ENCODE measurements around the gene HDAC7. TPM values are rescaled to one million over a fixed set of nuclear protein-coding genes. Genes with fewer than 3 reads are reported as not detected.

Gene HDAC7
- total RNA-seq, 4 donors from 2014 or later: 58.3 to 105 (median 82.5) TPM

DNA sequence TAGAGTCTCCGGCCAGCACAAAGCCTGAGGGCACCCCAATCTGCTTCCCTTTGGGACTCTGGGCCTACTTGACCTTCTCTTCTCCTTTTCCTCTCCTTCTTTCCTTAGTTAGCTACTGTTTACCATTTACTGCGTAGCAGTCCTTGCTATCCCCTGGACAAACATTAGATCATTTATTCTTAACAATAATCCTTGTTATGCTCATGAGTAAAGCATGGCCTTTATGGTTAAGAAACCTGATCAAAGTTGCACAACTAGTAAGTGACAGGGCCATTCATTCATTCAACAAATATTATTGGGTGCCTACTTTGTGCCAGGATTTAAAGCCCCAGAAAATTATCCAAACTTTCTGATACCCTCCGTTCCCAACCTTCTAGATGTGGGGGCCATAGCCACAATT, 3.2 kb upstream of the HDAC7 start:
- DNase-seq (ENCODE audit: extremely low spot score): no peak
- H3K9me3 ChIP-seq: no peaks in the 10 kb centered on the region
- WGBS: 88% methylated on average over 3 of the region's 3 CpGs
- no peaks in the 10 kb centered on the region for H3K27me3 ChIP-seq
- H3K27ac ChIP-seq (replicated peaks in 1 of 4): peak overlapping the region; percentile 92 to 99 (median 98)
- no peak overlapping the region for H3K4me3 ChIP-seq
- peaks cover 81 to 89% (median 84%) of the 10 kb centered on the region in 4 donors for H3K4me1 ChIP-seq
- TF ChIP-seq POLR2AphosphoS5 (IDR thresholded peaks at IDR 0.05) (peak in 1 of 2 donors; percentile 0), EP300 (IDR thresholded peaks at IDR 0.05) (no peak)
- intact Hi-C loops (cut with DNase I): no loop called here
- H3K36me3 ChIP-seq: peaks cover 0 to 5% (median 0%) of the 10 kb centered on the region in 4 donors

DNA sequence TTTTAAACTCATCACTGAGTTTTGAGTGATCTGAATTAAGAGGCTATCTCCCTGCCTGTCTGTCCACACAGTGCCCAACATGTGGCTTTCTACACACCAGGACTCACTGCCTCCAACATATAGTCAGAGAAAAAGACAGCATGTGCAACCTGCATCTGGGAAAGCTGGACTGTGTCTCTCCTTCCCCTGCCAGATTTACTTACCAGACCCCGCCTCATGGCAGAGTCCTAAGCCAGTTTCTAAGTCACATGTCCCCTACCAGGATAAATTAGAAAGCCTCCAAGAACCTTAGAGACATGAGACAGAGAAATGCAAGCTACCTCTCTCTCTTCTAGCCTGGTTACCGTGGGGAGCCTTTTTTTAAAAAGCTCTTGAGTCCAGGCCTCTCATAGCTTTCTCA, 2.7 kb upstream of the HDAC7 start:
- no peak for DNase-seq (ENCODE audit: extremely low spot score)
- H3K36me3 ChIP-seq: peaks cover 0 to 9% (median 0%) of the 10 kb centered on the region in 4 donors
- no peaks in the 10 kb centered on the region for H3K9me3 ChIP-seq
- WGBS: 45% methylated on average over 2 of the region's 2 CpGs
- H3K27me3 ChIP-seq: no peaks in the 10 kb centered on the region
- TF ChIP-seq CTCF (IDR thresholded peaks at IDR 0.05) (no peak), POLR2A (IDR thresholded peaks at IDR 0.05; ENCODE audit: low read depth) (no peak), EP300 (IDR thresholded peaks at IDR 0.05) (no peak), POLR2AphosphoS5 (IDR thresholded peaks at IDR 0.05) (peak in 1 of 2 donors; percentile 12)
- peak overlapping the region; percentile 92 to 99 (median 98) for H3K27ac ChIP-seq (replicated peaks in 1 of 4)
- intact Hi-C loops (cut with DNase I): no loop called here
- no peak overlapping the region for H3K4me3 ChIP-seq
- peaks cover 81 to 89% (median 84%) of the 10 kb centered on the region in 4 donors for H3K4me1 ChIP-seq

GRCh38 chr12:47821346-47821706, 1.6 kb upstream of the HDAC7 start:
- peak overlapping the region; percentile 92 to 99 (median 98) for H3K27ac ChIP-seq (replicated peaks in 1 of 4)
- peak overlapping the region; percentile 67 to 86 (median 78) for H3K4me3 ChIP-seq
- H3K36me3 ChIP-seq: peaks cover 0 to 11% (median 0%) of the 10 kb centered on the region in 4 donors
- TF ChIP-seq CTCF (IDR thresholded peaks at IDR 0.05) (no peak), POLR2AphosphoS5 (IDR thresholded peaks at IDR 0.05) (no peak), POLR2A (IDR thresholded peaks at IDR 0.05; ENCODE audit: low read depth) (no peak), EP300 (IDR thresholded peaks at IDR 0.05) (no peak)
- H3K27me3 ChIP-seq: no peaks in the 10 kb centered on the region
- WGBS: 78% methylated on average over 4 of the region's 4 CpGs
- DNase-seq (ENCODE audit: extremely low spot score): no peak
- peaks cover 81 to 90% (median 84%) of the 10 kb centered on the region in 4 donors for H3K4me1 ChIP-seq
- H3K9me3 ChIP-seq: no peaks in the 10 kb centered on the region
- intact Hi-C loops (cut with DNase I): no loop called here

DNA sequence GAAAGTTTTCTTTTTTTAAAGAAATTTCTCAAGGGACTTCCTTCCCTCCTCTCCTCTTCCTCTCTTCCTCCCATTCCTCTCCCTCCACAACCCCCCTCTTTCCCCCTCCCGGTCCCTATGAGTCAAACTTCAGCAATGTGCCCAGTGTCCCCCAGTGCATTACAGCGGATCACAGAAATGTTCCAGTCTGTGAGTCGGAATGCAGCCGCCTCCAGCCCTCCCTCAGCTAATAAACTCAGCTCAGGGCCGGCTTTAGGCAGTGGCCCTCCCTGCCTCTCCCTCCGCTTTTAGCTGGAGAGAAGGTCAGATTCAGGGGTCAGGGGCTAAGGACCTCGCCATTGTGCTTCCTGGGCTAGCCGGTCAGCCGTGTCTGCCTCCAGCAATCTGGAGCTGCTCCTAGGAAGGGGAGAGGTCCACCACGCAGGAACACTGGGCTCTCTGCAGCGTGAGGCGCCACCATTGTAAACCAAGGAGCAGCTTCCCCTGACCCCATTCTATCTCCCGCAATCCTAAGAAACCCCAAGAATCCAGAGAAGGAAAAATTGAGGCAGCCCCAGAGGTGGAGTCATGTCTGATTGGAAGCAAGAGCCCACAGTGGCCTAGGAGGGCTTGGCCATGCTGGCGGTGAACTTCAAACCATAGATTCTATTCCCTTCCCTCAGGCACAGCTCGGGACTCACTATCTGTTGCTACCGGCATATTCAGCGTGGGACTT, 1.1 kb upstream of the HDAC7 start:
- intact Hi-C loops (cut with DNase I): no loop called here
- 28% methylated on average over 17 of the region's 17 CpGs for WGBS
- H3K4me1 ChIP-seq: peaks cover 81 to 90% (median 84%) of the 10 kb centered on the region in 4 donors

DNA sequence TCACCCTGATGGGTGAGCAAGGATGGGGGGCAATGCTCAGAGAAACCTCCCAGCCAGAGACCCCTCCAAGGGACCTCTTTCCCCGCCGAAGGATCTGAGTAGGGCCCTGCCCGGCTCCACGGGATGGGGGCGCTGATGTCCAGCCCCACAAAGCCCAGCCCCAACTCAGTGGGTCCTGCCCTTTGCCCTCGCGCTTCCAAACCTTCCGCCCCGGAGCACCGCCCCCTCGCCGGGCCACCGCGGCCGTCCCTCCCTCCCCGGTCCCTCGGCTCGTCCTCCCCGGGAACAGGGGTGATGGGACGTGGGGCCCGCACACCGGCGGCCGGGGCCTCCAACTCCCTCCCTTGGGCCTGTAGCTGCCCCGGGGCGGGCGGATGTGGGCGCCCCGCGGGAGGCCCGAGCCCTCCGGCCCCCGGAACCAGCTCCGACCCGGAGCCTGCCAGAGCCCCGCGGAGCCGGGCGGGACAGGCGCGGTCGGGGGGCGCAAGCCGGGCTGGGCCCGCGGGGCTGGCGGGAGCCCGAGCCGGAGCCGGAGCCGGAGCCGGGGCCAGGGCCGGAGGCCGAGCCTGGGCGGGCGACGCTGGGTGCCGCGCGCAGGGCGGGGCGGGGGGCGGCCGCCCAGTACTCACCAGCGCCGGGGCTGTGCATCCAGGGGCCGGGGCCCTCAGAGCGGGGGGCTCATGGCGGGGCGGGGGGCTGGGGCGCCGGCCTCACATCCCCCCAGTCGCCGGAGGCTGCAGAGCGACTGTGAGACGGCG, 386 bp downstream of the HDAC7 start:
- H3K36me3 ChIP-seq: peaks cover 0 to 11% (median 0%) of the 10 kb centered on the region in 4 donors
- no peak for DNase-seq (ENCODE audit: extremely low spot score)
- no peaks in the 10 kb centered on the region for H3K9me3 ChIP-seq
- TF ChIP-seq POLR2AphosphoS5 (IDR thresholded peaks at IDR 0.05) (peak in 1 of 2 donors; percentile 38), CTCF (IDR thresholded peaks at IDR 0.05) (peak in 2 of 3 experiments; percentile 32 to 33), EP300 (IDR thresholded peaks at IDR 0.05) (no peak), POLR2A (IDR thresholded peaks at IDR 0.05; ENCODE audit: low read depth) (peak; percentile 58)
- peak overlapping the region; percentile 67 to 86 (median 78) for H3K4me3 ChIP-seq
- no peaks in the 10 kb centered on the region for H3K27me3 ChIP-seq
- intact Hi-C loops (cut with DNase I): no loop called here
- 0% methylated on average over 19 of the region's 77 CpGs for WGBS
- H3K4me1 ChIP-seq: peaks cover 81 to 90% (median 84%) of the 10 kb centered on the region in 4 donors
- H3K27ac ChIP-seq (replicated peaks in 1 of 4): peak overlapping the region; percentile 92 to 99 (median 98)

More for the DNA sequence above, 1.1 kb upstream of the HDAC7 start:
- Histone ChIP-seq H3K27me3 (no peaks in the 10 kb centered on the region), H3K27ac (replicated peaks in 1 of 4) (peak overlapping the region; percentile 92 to 99 (median 98)), H3K9me3 (no peaks in the 10 kb centered on the region), H3K4me3 (peak overlapping the region; percentile 67 to 86 (median 78)), H3K36me3 (peaks cover 0 to 11% (median 0%) of the 10 kb centered on the region in 4 donors)
- peak; percentile 97 for DNase-seq (ENCODE audit: extremely low spot score)
- TF ChIP-seq EP300 (IDR thresholded peaks at IDR 0.05): no peak
- TF ChIP-seq POLR2AphosphoS5 (IDR thresholded peaks at IDR 0.05): peak; percentile 82 to 94

Measured in esophagus muscularis mucosa (tissue), 4 donors.